SK-N-SH treated with all-trans-retinoic acid at 6 μM for 48 hours (cell line): Measurements from ENCODE around the gene CLNK.

Experiments
- BACH2 ChIP-seq: fragments of 250-450 bp; sonication (Bioruptor Pico); IDR thresholded peaks from 2 replicates; pipeline ENCODE4 v1.9.0; 2021; ENCODE audit warnings: mild to moderate bottlenecking, borderline replicate concordance
- CREB5 ChIP-seq: fragments of 250-450 bp; sonication (Bioruptor Pico); IDR thresholded peaks from 2 replicates; pipeline ENCODE4 v1.5.1; 2020; ENCODE audit warnings: low read depth, mild to moderate bottlenecking, moderate library complexity
- POU6F1 ChIP-seq: fragments of 250-450 bp; sonication (Bioruptor Pico); IDR thresholded peaks from 2 replicates; pipeline ENCODE4 v1.8.0; 2021; ENCODE audit warnings: low read depth, mild to moderate bottlenecking, moderate library complexity, borderline replicate concordance
- TSHZ2 ChIP-seq: fragments of 250-450 bp; sonication (Bioruptor Pico); IDR thresholded peaks from 2 replicates; pipeline ENCODE4 v1.5.0; 2020; ENCODE audit warnings: mild to moderate bottlenecking, moderate library complexity
- ZC3H10 ChIP-seq: fragments of 250-450 bp; sonication (Bioruptor Pico); IDR thresholded peaks from 2 replicates; pipeline ENCODE4 v1.5.1; 2021; ENCODE audit warnings: mild to moderate bottlenecking, moderate library complexity
- ZNF565 ChIP-seq: fragments of 450-650 bp; formaldehyde crosslinking; conservative IDR thresholded peaks from 2 replicates; pipeline ENCODE4 v1.5.0; 2020; ENCODE audit warnings: low read depth, mild to moderate bottlenecking, moderate library complexity
- ZNF8 ChIP-seq: fragments of 450-650 bp; formaldehyde crosslinking; IDR thresholded peaks from 2 replicates; pipeline ENCODE4 v1.5.0; 2020; ENCODE audit warnings: mild to moderate bottlenecking, moderate library complexity

GRCh38 chr4:10623862-10624261 is 60.7 kb downstream of the CLNK start:
- TF ChIP-seq ZNF8 (CRISPR knock-in tag) = no peak
- no peak for TF ChIP-seq TSHZ2 (CRISPR knock-in tag)
- TF ChIP-seq BACH2 (CRISPR knock-in tag) = no peak
- no peak for TF ChIP-seq CREB5 (CRISPR knock-in tag)
- TF ChIP-seq ZNF565 = no peak
- no peak for TF ChIP-seq ZC3H10 (CRISPR knock-in tag)
- no peak for TF ChIP-seq POU6F1 (CRISPR knock-in tag)
